ENCODE measurements around the gene CBLN1.

DNA sequence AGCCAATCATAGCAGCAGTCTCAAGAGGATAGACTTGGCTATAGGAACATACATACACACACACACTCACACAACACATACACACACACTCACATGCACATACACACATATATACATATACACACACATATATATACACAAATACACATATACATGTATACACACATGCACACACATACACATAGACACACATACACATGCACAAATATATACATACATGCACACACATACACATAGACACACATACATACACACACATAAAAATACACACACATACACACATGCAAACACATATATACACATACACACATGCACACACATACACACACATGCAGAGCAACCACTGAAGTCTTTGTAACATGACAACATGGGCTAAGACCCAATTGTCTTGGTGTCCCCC, 19.7 kb downstream of the CBLN1 start:
- TF ChIP-seq, protein P1, sequence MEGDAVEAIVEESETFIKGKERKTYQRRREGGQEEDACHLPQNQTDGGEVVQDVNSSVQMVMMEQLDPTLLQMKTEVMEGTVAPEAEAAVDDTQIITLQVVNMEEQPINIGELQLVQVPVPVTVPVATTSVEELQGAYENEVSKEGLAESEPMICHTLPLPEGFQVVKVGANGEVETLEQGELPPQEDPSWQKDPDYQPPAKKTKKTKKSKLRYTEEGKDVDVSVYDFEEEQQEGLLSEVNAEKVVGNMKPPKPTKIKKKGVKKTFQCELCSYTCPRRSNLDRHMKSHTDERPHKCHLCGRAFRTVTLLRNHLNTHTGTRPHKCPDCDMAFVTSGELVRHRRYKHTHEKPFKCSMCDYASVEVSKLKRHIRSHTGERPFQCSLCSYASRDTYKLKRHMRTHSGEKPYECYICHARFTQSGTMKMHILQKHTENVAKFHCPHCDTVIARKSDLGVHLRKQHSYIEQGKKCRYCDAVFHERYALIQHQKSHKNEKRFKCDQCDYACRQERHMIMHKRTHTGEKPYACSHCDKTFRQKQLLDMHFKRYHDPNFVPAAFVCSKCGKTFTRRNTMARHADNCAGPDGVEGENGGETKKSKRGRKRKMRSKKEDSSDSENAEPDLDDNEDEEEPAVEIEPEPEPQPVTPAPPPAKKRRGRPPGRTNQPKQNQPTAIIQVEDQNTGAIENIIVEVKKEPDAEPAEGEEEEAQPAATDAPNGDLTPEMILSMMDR (conservative IDR thresholded peaks at IDR 0.05 in 1 of 2, IDR thresholded peaks at IDR 0.05 in 1 of 2; ENCODE audit: low read depth in 1 of 2, low read length in 2 of 2): no peak
- no peak for TF ChIP-seq EZH2 (IDR thresholded peaks at IDR 0.05; ENCODE audit: low read length, missing control alignments)

All from fibroblast of lung (primary cell).